ENCODE data around the gene KCNN3. TPM values are rescaled to one million over a fixed set of nuclear protein-coding genes. Genes with fewer than 3 reads are reported as not detected.

Gene KCNN3
- total RNA-seq, 1 donor from 2014 or later = under 0.01 TPM

- no peak for DNase-seq (ENCODE audit: low read depth)
- no peak for TF ChIP-seq CTCF (conservative IDR thresholded peaks at IDR 0.05; ENCODE audit: low read depth, low read length)
Observed at GRCh38 chr1:154846565-154847442, 23.3 kb downstream of the KCNN3 start.

GRCh38 chr1:154845879-154846278 is 24.2 kb downstream of the KCNN3 start:
- TF ChIP-seq CTCF (conservative IDR thresholded peaks at IDR 0.05; ENCODE audit: low read depth, low read length) = no peak
- no peak for DNase-seq (ENCODE audit: low read depth)

More at GRCh38 chr1:154846565-154847442, 23.3 kb downstream of the KCNN3 start:
- no peak overlapping the region for H3K4me3 ChIP-seq (ENCODE audit: low read depth, low read length)

GRCh38 chr1:154845174-154845573 is 24.9 kb downstream of the KCNN3 start:
- no peak overlapping the region for H3K4me3 ChIP-seq (ENCODE audit: low read depth, low read length)
- DNase-seq (ENCODE audit: low read depth) = no peak
- TF ChIP-seq CTCF (conservative IDR thresholded peaks at IDR 0.05; ENCODE audit: low read depth, low read length) = no peak

More at GRCh38 chr1:154845879-154846278, 24.2 kb downstream of the KCNN3 start:
- H3K4me3 ChIP-seq (ENCODE audit: low read depth, low read length) = no peak overlapping the region

GRCh38 chr1:154844297-154844681 is 25.8 kb downstream of the KCNN3 start:
- no peak for DNase-seq (ENCODE audit: low read depth)
- no peak for TF ChIP-seq CTCF (conservative IDR thresholded peaks at IDR 0.05; ENCODE audit: low read depth, low read length)
- H3K4me3 ChIP-seq (ENCODE audit: low read depth, low read length) = no peak overlapping the region

- H3K4me3 ChIP-seq (ENCODE audit: low read depth, low read length) = no peak overlapping the region
- TF ChIP-seq CTCF (conservative IDR thresholded peaks at IDR 0.05; ENCODE audit: low read depth, low read length) = no peak
- no peak for DNase-seq (ENCODE audit: low read depth)
Observed at GRCh38 chr1:154843636-154844296, 26.3 kb downstream of the KCNN3 start.

GRCh38 chr1:154842635-154843034 is 27.4 kb downstream of the KCNN3 start:
- TF ChIP-seq CTCF (conservative IDR thresholded peaks at IDR 0.05; ENCODE audit: low read depth, low read length) = no peak
- H3K4me3 ChIP-seq (ENCODE audit: low read depth, low read length) = no peak overlapping the region
- no peak for DNase-seq (ENCODE audit: low read depth)
